NCI-H1048 (cell line): ENCODE data around the gene REPS2.

Source experiments
- DNase-seq: peaks from one replicate; lab custom pipeline; 2025; lab: John Stamatoyannopoulos, UW

The REPS2 gene

DNA sequence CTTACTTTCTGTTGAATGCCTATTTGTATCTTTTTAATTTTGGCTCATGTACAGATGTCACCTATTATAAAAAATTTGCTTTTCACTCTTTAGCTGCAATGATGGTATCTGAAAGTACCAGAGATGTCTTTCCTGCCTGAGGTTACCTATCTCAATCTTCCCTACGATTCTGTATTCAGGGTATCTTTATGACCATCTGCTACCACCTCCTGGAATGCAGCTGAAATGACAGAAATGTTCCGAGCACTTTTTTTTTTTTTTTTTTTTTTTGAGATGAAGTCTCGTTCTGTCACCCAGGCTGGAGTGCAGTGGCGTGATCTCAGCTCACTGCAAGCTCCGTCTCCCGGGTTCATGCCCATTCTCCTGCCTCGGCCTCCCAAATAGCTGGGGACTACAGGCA, 136.4 kb downstream of the REPS2 start:
- DNase-seq: no peak

- no peak for DNase-seq
Measured at GRCh38 chrX:17086317-17086716, 139.9 kb downstream of the REPS2 start.

GRCh38 chrX:17095161-17095560, 148.7 kb downstream of the REPS2 start:
- DNase-seq: no peak

DNA sequence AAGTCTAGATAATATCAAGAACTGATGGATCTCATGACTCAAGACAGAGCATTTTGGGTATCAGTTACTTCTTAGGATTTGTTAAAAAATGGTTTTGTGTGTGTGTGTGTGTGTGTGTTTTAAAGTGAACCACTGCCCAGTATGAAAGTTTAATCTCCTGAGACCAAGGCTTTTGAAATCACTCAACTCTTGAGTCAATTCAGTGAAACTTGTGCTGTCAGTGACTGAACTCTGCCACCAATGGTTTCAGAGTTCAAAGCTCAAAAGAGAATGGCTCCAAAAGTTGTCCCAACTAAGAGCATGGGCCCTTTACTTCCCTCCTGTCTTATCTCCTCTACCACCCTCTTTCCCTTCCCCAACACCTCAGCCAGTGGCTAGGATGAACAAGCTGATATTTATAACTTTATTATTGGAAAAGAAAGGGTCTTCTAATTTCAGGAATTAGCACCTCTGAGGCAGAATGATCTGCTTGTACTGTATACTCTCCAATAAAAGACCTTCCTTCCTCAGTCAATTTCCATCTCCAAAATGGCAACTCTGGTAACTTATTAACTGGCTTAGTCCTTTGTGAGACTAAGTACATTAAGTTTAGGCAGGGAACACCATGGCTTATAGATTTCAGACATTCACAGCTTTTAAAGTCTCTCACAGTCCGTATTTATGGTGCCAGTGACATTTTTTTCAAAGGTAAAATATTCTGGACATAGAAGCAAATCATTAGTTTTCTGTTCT, 152.2 kb downstream of the REPS2 start:
- no peak for DNase-seq

- DNase-seq: no peak
Measured at GRCh38 chrX:17104433-17104832, 158.0 kb downstream of the REPS2 start.

DNA sequence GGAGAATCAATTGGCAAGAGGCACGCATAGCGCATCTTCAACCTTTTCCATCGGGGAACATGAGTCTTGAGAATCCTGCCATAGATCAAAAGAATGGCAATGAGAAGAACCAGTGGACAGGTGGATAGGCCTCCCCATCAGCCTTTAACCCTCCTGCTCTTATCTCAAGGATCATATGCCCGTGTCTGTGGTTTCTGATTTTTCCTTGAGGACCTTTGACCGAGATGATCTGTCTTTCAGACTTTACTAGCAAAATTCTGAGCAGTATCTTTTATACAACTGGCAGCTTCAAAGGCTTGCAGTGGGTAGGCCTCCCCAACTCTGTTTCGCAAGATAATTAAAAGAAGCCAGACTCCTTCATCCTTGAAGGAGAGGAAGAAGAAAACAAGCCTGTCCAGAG, 174.4 kb downstream of the REPS2 start:
- DNase-seq: no peak

DNA sequence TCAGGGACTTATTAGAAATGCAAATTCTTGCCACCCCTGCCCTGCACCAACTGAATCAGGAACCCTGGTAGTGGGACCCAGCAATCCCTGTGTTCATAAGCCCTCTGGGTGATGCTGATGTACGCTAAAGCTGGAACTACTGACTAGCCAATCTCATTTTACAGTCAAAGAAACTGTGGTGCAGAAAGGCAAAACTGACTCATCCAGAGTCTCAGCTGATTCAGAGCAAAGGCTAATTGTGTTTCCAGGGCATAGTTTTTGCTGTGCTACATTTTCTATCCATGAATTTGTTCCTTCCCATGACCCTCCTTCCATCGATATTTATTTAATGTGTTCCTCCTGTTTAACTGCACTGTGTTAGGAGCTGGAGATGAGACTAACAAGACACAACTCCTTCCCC, 207.5 kb downstream of the REPS2 start:
- no peak for DNase-seq

DNA sequence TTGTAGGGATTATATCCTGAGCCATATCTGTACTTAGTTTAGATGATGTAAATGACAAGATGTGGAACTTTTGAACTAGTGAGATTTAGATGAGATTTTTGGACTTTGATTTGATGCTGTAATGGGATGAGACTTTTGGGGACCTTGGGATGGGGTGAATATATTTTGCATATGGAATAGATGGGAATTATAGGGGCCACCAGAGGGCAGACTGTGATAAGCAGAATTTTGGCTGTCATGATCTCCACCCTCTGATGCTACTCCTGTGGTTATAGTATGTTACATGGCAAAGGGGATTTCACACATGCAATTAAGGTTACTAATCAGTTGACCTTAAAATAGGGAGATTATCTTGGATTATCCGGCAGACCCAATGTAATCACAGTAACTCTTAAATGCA, 214.5 kb downstream of the REPS2 start:
- DNase-seq: no peak

GRCh38 chrX:17161991-17162390, 215.5 kb downstream of the REPS2 start:
- no peak for DNase-seq

GRCh38 chrX:17164079-17164478, 217.6 kb downstream of the REPS2 start:
- DNase-seq: no peak

GRCh38 chrX:17164941-17165340, 218.5 kb downstream of the REPS2 start:
- DNase-seq: no peak

DNA sequence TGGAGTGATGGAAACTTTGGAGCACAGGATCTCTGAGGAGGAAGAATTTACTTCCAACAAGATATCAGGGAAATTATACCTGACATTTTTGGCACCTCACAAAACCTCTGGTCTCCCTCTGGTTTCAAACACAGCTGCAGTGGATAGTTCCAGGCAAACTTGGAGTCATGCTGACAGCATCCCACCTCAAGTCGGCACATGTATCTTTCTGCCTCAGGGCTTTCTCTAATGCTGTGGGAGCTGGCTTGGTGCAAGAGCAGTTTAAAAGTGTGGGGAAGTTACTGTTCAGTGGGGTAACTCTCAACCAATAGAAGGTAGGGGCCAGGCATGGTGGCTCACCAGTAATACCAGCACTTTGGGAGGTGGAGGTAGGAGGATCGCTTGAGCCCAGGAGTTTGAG, 221.5 kb downstream of the REPS2 start:
- no peak for DNase-seq

GRCh38 chrX:17170973-17171372, 224.5 kb downstream of the REPS2 start:
- DNase-seq: no peak

GRCh38 chrX:17174671-17175070, 228.2 kb downstream of the REPS2 start:
- DNase-seq: no peak

- DNase-seq: no peak
Measured at GRCh38 chrX:17182317-17182716, 235.9 kb downstream of the REPS2 start.

DNA sequence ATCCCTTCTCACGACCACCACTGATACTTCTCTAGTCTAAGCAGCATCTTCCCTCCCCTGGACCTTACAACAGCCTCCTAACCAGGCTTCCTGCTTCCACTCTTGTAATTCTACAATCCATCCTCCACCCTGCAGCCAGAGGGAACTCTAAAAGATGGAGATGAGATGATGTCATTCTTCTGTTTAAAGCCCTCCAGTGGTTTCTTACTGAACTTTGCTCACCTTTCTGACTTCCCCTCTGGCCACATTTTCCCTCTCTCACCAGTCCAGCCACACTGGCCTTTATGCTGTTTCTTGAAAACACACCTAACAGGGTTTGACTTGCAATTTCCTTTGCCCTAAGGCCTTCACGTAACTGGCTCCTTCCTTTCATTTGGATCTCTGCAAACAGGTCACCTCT, 237.1 kb downstream of the REPS2 start:
- no peak for DNase-seq

- DNase-seq: no peak
Measured at GRCh38 chrX:17185431-17185830, 239.0 kb downstream of the REPS2 start.

- DNase-seq: no peak
Measured at GRCh38 chrX:17187136-17187756, 240.8 kb downstream of the REPS2 start.

- DNase-seq: no peak
Measured at GRCh38 chrX:17192106-17192505, 245.6 kb downstream of the REPS2 start.
